Inflammatory macrophage treated with lipopolysaccharide for 1 hour (primary cell): ENCODE measurements around the gene MRPS16.
A peak's percentile ranks its signal among the peaks of the same experiment; 100 is the strongest.

Experiments used
- DNase-seq, 2 donors: peaks; one replicate each; pipeline ENCODE4 v3.0.0-alpha.2; 2020 to 2022

MRPS16 gene

GRCh38 chr10:73238990-73239566, 13.4 kb downstream of the MRPS16 start:
- DNase-seq: no peak

- no peak for DNase-seq
Observed at GRCh38 chr10:73234695-73235094, 17.7 kb downstream of the MRPS16 start.

GRCh38 chr10:73233883-73234282, 18.6 kb downstream of the MRPS16 start:
- no peak for DNase-seq

- DNase-seq: no peak
Observed at GRCh38 chr10:73232887-73233286, 19.6 kb downstream of the MRPS16 start.

- peak; percentile 62 to 67 for DNase-seq
Observed at GRCh38 chr10:73229567-73229966, 22.9 kb downstream of the MRPS16 start.

GRCh38 chr10:73228247-73228646, 24.2 kb downstream of the MRPS16 start:
- peak; percentile 45 to 71 for DNase-seq

- DNase-seq: no peak
Observed at GRCh38 chr10:73226663-73227062, 25.8 kb downstream of the MRPS16 start.

- DNase-seq: no peak
Observed at GRCh38 chr10:73225518-73225917, 26.9 kb downstream of the MRPS16 start.

GRCh38 chr10:73220989-73221388, 31.5 kb downstream of the MRPS16 start:
- DNase-seq: no peak

- DNase-seq: no peak
Observed at GRCh38 chr10:73219384-73219783, 33.1 kb downstream of the MRPS16 start.

- DNase-seq: peak in 1 of 2 donors; percentile 29
Observed at GRCh38 chr10:73218431-73219191, 33.8 kb downstream of the MRPS16 start.

- no peak for DNase-seq
Observed at GRCh38 chr10:73217628-73218027, 34.8 kb downstream of the MRPS16 start.

- DNase-seq: no peak
Observed at GRCh38 chr10:73215749-73216148, 36.7 kb downstream of the MRPS16 start.

GRCh38 chr10:73211106-73211811, 41.2 kb downstream of the MRPS16 start:
- DNase-seq: no peak

GRCh38 chr10:73210395-73211105, 41.9 kb downstream of the MRPS16 start:
- no peak for DNase-seq

GRCh38 chr10:73209705-73210104, 42.7 kb downstream of the MRPS16 start:
- no peak for DNase-seq

- DNase-seq: no peak
Observed at GRCh38 chr10:73207883-73208282, 44.6 kb downstream of the MRPS16 start.

- DNase-seq: peak; percentile 18 to 44
Observed at GRCh38 chr10:73206385-73206784, 46.1 kb downstream of the MRPS16 start.

GRCh38 chr10:73205890-73206289, 46.6 kb downstream of the MRPS16 start:
- peak; percentile 38 to 75 for DNase-seq

- DNase-seq: peak; percentile 9 to 69
Observed at GRCh38 chr10:73205081-73205480, 47.4 kb downstream of the MRPS16 start.
